GM18907 (cell line): Measurements from ENCODE around the gene LCNL1.

Experiments used
- ATAC-seq: cut with Tn5 transposase; IDR thresholded peaks from one replicate; pipeline ENCODE4 v1.9.1; 2021; ENCODE audit warnings: mild to moderate bottlenecking, moderate library complexity; ENCODE audit not compliant: unreplicated experiment

LCNL1 gene

DNA sequence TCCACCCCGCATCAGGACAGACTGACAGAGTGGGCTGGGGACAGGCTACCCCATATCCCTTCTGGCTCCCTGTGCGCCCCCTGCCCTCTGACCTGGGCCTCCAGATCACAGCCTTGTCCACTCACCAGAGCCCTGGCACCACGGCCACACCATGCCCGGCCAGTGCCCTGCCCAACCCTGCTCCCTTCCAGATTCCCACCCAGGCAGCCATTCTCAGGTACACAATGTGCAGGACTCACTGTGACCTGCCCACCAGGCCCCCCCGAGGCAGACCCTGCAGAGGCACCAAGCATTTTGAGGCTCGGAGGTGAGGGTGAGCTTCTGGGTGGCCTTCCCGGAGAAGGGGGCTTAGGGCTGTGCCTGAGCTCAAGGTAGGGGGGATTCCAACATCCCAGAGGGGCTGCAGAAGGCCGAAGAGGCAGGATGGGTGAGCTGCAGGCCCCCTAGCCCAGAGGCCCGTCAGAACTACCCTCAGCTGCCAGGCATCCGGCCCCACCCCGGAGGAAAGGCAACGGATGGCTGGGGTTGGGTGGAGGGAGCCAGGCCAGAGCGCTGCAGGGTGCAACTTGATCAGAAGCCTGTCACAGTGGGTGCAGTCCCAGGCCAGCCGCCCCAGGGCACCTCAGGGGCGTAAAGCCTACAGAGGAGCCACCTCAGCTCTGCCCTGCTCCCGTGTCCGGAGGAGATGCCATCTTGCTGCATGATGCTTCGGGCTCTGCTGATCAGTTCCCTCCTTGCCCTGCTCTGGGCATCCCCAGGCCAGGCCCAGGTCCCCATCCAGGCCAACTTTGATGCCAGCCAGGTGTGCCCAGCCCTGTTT, at the start of gene LCNL1:
Gene LCNL1, plus strand, starts transcription at position 762 of the 820 bp plus-strand sequence. CDS start 594 bp downstream, outside the sequence.
- ATAC-seq, result no peak

DNA sequence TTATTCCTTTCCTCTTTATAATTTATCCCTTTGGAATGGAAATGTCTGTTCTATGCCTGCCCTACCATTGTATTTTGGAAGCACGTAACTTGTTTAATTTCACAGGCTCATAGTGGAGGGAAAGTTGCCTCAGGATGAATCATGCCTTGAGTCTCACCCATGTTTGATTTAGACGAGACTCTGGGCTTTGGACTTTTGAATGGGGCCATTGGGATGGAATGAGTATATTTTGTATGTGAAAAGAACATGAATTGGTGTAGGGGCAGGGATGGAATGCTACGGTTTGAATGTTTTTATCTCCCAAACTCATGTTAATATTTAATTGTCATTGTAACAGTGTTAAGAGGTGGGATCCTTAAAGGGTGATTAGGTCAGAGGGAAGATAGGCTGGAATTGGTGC, 48.5 kb upstream of the LCNL1 start:
- ATAC-seq, result no peak

DNA sequence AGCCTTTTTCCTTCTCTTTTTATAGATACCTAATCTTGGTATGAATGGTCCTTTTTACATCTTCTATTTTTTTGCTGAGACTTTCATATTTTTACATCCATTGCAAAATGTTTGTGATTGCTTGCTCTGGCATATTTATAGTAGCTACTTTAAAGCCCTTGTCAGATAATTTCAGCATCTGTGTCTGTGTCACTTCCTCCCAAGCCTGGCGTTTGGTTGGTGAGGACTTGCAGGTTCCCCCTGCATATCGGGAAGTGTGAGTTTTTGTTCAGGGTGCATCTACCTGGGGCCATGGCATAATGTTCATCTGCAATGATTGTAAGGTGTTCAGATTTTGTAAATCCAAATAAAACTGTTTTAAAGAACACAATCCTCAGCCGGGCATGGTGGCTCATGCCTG, 47.1 kb upstream of the LCNL1 start:
- ATAC-seq, result no peak

DNA sequence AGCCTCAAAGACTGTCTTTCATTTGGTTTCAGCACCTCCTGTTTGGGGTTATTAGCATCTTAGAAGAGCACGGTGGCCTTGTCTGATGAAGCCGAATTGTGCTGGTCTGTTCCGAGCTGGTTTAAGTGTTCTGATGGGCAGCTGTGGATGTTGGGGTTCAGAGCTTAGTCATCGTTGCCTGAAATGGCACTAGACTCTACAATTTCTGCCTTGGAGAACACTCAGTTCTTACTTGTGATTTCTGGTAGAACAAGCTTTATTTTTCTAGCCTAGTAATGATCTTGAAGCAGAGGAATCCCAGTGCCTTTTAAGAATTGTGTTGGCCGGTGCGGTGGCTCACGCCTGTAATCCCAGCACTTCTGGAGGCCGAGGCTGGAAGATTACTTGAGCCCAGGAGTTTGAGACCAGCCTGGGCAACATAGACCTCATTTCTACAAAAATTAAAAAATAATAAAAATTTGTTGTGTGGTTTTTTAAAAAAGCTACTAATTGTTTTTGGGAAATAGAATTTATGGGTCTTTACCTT, 46.1 kb upstream of the LCNL1 start:
- ATAC-seq, result no peak

DNA sequence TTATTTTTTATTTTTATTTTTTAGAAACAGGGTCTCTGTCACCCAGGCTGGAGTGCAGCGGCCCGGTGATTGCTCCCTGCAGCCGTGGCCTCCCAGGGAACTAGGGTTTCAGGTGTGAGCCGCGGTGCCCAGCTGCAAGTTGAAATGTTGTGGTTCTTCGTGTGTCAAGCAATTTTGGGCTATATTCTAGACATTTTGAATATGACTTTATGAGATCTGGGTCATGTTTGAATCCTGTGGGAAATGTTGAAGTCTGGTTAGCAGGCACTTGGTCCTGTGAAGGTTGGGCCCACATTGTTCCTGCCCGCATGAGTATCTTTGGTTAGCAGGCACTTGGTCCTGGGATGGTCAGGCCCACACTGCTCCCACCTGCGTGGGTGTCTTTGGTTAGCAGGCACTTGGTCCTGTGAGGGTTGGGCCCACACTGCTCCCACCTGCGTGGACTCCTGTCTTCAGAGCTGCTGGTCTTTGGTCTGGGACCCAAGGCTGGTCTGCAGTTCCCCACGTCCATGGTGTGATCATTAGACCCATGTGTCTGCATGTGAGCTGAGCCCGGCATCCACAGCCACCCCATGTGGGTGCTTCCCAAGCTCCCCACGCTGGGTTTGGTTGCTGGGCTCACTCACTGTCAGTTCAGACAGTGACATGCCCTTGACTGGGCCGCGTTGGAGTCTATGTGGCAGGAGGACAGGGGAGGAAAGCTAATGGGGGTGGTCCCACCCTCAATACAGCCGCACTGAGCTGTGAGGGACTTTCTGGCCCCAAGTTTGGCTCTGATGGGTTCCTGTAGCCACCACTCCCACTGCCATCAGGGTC, 45.4 kb upstream of the LCNL1 start:
- ATAC-seq, result no peak

DNA sequence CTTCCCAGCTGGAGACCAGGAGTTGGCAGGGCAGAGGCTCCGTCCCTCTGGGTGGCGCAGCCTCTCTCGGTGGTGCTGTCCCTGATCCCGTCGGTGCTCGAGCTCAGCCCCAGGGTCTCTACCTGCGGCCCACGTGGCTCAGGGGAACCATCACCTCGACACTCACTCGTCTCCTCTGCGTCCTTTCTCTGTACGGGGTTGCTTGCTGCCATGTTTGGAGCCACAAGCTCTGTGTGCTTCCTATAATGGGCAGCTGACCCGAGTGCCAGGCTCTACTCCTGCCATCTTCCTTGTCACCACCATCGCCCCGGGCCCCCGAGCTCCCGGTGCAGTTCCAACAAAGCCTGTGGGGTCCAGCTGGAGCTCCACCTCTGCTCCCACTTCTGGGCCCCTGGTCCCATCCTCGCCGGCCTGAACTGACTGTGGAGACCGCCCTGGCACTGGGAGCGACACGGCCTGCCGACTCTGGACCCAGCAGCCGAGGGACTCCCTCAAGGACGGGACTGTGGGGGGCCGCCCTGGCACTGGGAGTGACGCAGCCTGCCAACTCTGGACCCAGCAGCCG, 43.3 kb upstream of the LCNL1 start:
- no peak for ATAC-seq

DNA sequence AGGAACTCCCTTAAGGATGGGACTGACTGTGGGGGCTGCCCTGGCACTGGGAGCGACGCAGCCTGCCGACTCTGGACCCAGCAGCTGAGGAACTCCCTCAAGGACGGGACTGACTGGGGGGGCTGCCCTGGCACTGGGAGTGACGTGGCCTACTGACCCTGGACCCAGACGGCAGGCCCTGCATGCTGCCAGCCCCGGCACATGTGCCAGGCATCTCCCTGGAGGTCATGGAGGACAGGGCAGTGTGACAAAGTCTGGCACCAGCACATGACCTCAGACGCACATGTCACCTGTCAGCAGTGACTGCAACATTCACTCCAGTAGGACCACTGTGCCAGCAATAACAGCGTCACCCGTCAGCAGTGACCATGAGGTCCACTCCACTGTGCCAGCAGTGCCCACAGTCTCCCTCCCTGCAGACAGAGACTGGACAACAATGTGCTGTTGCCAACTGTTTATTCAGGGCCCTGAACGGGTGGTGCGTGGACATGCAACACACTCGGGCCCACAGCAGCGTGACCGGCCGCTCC, 42.7 kb upstream of the LCNL1 start:
- ATAC-seq, result no peak

DNA sequence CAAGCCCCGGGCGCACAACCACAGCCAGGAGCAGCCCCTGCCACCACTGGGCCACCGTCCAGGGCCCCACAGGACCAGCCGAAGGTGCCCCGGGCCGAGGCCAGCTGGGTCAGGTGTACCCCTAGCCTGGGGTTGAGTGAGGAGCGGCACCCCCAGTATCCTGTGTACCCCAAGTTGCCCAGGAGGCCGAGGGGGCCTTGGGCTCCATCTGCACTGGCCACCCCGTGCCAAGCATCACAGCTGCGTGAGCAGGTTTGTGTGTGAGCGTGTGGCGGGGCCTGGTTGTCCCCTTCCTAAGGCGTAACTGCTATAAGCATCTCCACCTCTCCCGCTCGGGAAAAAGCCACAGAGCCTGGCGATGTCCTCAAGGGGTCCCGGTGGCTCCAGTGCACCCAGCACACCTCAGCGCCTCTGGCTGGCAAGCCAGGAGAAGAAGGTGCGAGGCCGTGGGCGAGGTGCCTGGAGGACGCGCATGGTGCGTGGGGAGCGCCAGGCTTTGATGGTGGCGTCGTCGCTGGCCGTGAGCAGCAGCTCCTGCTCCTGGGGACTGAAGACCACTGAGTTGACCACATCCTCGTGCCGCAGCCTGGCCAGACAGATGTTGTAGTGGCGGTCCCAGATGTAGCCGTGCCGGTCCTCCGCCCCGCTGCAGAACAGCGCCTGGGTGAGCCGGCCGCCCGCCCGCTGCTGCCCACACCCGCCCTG, 42.1 kb upstream of the LCNL1 start:
- ATAC-seq, result no peak

DNA sequence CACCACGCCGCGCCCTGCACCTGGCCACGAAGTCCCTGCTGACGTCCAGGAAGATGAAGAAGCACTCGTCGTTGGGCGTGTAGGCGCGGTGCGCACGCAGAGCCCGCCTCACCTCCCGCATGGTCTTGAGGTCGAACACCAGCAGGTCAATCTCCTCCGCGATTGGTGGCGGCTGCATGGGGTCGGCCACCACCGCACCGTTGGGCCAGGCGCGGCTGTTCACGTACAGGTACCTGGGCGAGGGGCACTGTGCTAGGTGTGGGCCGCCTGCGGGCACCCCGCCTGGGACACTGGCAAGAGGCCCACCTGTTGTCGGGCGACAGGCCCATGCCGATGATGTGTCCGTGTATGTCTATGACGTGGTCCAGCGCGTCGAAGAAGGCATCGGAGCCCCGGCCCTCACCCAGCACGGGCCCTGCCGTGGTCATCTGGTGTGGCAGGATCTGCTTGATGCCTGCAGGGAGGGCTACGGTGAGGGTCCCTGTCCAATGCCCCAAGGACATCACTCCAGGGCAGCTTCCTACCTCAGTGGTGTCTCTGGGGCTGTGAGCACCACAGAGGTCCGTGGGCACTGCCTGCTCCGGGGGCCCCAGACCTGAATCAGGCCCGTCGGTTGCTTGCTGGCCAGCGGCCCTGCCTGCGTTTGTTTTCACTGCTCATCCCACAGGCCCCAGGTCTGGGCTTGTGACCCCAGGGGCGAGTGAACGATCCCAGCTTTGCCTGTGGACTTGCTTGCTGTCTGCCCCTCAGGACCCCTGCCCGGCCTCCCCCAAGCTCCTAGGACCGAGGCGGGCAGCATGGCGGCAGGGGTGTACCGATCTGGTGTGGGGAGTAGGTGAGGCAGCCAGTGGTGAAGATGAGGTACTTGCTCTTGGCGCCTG, 41.3 kb upstream of the LCNL1 start:
- no peak for ATAC-seq

DNA sequence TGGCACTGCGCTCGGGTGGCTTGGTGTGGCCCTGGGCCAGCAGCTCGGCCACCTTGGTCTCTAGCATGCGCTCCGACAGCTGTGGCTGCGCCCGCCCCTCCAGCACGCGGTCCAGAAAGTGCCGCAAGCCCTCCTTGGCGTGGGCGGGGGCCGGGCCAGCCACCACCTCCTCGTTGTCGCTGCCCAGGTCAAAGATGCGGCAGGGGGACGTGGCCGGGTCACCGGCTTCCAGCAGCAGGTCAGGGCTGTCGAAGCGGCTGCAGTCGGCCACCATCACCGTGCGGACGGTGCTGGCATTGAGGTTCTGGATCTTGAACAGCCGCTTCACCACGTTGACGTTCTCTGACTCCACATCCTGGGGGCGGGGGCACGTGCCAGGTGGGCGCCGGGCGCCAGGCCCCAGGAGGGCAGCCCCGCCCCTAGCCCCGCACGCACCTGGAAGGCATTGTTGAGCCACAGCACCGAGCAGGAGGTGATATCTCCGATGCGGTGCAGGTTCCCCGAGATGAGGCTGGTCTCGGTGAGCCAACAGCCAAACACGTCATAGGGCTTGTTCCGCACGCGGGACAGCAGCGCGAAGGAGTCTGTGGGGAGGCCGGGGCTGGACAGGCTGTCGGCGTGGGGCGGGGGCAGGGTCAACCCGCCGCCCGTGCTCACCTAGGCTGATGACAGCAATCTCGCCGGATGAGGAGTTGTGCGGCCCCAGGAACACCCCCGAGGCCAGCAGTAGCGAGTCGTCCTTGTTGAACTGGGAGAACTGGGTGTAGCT, 40.5 kb upstream of the LCNL1 start:
- no peak for ATAC-seq

DNA sequence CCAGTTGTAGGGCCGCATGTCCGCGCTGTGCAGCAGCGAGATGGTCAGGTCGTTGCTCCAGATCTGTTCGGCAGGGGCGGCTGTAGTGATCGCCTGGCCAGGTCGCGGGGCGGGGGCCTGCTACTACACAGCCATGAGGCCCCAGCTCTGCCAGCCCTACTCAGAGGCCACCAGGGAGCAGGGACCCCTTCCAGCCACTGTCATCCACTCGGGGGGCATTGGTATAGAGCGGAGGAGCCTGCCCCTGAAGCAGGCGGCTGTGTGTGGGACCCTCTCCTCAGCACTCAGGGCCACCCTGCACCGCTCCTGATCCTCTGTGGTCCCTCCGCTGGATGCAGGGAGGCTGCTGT, 39.9 kb upstream of the LCNL1 start:
- ATAC-seq, result no peak

DNA sequence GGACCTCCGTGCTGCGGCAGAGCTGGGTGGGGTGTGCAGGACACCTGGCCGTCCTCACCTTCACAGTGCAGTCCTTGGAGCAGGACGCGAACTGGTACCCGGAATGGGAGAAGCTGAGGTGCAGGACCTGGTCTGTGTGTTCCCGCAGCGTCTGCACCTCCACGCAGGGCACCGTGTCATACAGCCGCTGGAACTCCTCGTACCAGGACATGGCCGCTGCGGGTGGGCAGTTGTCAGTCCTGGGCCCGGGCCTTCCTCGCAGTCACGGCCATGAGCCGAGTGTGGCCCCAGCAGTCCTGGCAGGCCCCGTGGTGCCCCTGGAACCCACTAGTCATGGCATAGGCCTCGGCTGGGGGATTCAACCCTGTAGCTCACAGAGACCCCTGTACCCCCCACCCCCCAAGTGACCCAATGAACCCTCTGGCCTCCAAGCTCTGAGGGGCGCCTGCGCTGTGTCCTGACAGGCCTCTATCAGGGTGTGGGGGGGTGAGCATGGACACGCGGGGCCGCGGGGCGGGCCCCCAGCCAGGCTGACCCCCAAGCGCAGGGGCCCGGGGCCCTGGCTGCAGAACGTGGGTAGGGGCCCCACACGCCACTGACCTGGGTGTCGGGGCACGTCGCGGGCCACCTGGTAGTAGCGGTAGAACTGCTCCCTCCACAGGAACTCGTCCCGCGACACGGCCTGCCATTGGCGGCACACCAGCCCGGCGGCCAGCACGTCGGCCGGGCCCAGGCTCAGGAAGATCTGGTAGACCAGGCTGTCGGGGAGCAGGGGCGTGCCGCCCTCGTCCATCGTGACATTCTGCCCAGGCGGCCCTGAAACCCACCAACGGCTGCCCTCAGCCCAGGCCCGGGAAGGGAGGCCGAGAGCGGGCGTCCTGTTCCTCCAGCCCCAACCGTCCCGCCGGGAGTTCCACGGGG, 39.2 kb upstream of the LCNL1 start:
- peak; percentile 14 for ATAC-seq

DNA sequence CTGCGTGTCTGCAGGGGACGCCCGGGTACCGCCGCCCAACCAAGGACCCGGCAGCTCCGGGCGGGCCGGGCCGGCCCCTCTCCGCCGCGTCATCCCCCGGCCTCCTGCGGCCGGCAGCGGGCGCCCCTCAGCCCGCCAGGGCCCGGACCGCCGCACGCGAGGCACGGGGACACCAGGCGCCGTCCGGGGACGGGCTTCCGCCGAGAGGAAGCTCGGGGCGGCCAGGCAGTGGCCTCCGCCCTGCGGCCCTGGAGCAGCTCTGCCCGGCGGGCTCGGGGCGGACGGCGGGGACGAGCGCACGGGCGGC, 38.6 kb upstream of the LCNL1 start:
- peak; percentile 34 for ATAC-seq

DNA sequence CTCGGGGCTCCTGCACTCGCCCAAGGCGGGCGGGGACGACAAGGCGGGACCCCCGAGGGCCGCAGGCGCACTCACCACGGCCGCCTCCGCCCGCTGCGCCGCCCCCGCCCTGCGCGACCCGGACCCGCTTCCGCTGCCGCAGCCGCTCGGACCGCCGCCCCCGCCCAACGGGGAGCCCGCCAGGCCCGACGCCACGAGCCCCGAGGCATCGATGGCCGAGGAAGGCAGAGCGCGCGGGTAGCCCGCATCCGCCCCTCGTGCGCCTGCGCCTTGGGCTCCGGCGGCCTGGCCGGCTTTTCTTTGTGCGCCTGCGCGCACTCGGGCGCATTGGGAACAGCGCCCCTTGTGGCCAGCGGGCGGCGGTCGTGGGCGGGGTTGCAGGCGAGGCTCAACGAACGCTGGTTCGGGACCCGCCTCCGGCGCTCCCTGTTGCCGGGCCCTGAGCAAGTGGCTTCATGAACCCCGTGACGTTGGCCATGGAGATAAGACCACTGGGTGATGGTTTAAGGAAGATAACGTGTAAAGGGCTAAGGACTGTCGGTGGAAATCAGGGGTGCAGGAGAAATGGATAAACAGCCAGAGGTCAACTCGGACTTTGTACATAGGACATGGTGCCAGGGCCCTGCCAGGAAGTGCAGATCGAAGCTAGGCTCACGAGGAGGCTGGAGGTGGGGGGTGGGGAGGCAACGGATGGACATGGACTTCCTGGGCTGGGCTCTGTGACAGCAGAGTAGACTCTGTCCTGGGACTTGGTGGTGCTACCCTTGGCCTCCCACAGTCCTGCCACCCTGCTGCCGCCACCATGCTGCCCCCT, 38.1 kb upstream of the LCNL1 start, which contains the start of the genes C8G and FBXW5:
Gene C8G, plus strand, starts transcription at position 725 of the 814 bp plus-strand sequence. Its CDS starts 78 bp downstream, at position 803.
Gene FBXW5, minus strand, starts transcription at position 220 of the 814 bp plus-strand sequence. CDS start 655 bp downstream, outside the sequence.
- peak; percentile 70 for ATAC-seq

DNA sequence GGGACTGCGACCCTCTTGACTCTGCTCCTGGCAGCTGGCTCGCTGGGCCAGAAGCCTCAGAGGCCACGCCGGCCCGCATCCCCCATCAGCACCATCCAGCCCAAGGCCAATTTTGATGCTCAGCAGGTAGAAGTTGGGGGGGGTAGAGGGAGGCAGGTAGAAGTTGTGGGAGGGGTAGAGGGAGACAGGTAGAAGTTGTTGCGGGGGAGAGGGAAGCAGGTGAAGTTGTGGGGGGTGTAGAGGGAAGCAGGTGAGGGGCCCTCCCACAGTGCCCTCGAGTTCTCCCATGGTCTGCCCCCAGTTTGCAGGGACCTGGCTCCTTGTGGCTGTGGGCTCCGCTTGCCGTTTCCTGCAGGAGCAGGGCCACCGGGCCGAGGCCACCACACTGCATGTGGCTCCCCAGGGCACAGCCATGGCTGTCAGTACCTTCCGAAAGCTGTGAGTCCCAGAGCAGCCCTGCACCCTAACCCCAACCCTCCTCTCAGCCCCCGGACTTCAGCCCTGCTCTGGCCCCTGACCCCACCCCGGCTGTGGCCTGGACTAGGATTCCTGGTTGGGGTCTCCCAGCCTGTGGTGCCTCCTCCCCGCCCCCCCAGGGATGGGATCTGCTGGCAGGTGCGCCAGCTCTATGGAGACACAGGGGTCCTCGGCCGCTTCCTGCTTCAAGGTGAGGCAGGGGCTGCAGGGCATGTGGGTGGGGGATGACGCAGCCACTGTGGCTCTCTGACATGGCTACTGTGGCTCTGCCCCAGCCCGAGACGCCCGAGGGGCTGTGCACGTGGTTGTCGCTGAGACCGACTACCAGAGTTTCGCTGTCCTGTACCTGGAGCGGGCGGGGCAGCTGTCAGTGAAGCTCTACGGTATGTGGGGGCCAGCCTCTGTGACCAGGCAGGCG, 37.2 kb upstream of the LCNL1 start:
- ATAC-seq, result no peak
